ENCODE measurements around the gene VPS13D. TPM values are rescaled to one million over a fixed set of nuclear protein-coding genes. Genes with fewer than 3 reads are reported as not detected.

VPS13D gene
- total and polyA plus RNA-seq, 10 of the 15 experiments (the other 5 are each of a cell fraction or from before 2014, with no cell fraction given), result 1.4 to 16.9 (median 8.5) TPM

- Histone ChIP-seq H3K36me3 (ENCODE audit: control insufficient read depth in 2 of 2, insufficient read depth in 2 of 2, low read length in 1 of 2) (peaks cover 2 to 4% of the 10 kb centered on the region in 2 experiments; a peak in 3 of 4 replicates), H3K9me3 (replicated peaks; ENCODE audit: control insufficient read depth, insufficient read depth, low read length) (no peaks in the 10 kb centered on the region; the same call in 2 of the 3 replicates), H3K4me2 (ENCODE audit: control insufficient read depth, insufficient read depth) (no peak overlapping the region), H3K9ac (ENCODE audit: control insufficient read depth, insufficient read depth, low read length) (no peak overlapping the region), H2AFZ (ENCODE audit: control insufficient read depth, low read depth, low read length) (no peak overlapping the region), H3K4me1 (ENCODE audit: control insufficient read depth, insufficient read depth, low read length) (peaks cover 17% of the 10 kb centered on the region), H3K27ac (ENCODE audit: control insufficient read depth, insufficient read depth) (no peak overlapping the region), H4K20me1 (ENCODE audit: control insufficient read depth, insufficient read depth) (peaks cover 5% of the 10 kb centered on the region; the same call in 1 of the 2 replicates), H3K4me3 (no peak overlapping the region), H3K79me2 (ENCODE audit: control insufficient read depth, insufficient read depth, low read length) (no peaks in the 10 kb centered on the region), H3K27me3 (replicated peaks in 1 of 2; ENCODE audit: control insufficient read depth in 2 of 2, insufficient read depth in 2 of 2, low read length in 1 of 2) (no peaks in the 10 kb centered on the region; a peak in 1 of 4 replicates)
- POLR2A ChIA-PET, result no interaction called here
- no peak for ATAC-seq
- intact Hi-C loops (cut with micrococcal nuclease; ENCODE audit: unreplicated experiment), result no loop called here
- no peak for DNase-seq (ENCODE audit: low read depth, low spot score)
- in situ Hi-C loops (cut with MboI), result no loop called here
- FAIRE-seq, result no peak
- WGBS (ENCODE audit: insufficient coverage, insufficient replicate concordance, low lambda C conversion rate, missing lambda C conversion rate), result 91% methylated on average over 13 of the region's 13 CpGs
- RAD21 ChIA-PET (ENCODE audit: unreplicated experiment), result interaction anchor here (1.7 kb wide), 1 partner anchor 18 kb away, joined by 3 read pairs; no protein-coding TSS in a partner anchor
- TF ChIP-seq BRCA1 (IDR thresholded peaks at IDR 0.05; ENCODE audit: low read depth, low read length) (no peak), E2F8 (IDR thresholded peaks at IDR 0.05; ENCODE audit: low read depth, partially characterized antibody) (no peak), RAD21 (IDR thresholded peaks at IDR 0.05; ENCODE audit: insufficient read depth, low read depth, low read length) (no peak), PKNOX1 (IDR thresholded peaks at IDR 0.05) (no peak)
- CTCF ChIA-PET, result no interaction called here
- BruUV-seq (replicated peaks), result no TSS peak
- SMC1A ChIA-PET (ENCODE audit: uncharacterized antibody, unreplicated experiment), result interaction anchor here (0.6 to 1.2 kb wide), 2 partner anchors 20 to 167 kb away, joined by 3 read pairs; no protein-coding TSS in a partner anchor
Observed at GRCh38 chr1:12453400-12454343, 223.8 kb downstream of the VPS13D start.
